HG03045 (cell line): ENCODE results near the gene XRCC2.
"Not testable (repeated sequence)": the region's sequence is repeated elsewhere in the genome, so short reads cannot be mapped to it uniquely, and the experiment has no call there.

Experiments
- ATAC-seq: cut with Tn5 transposase; IDR thresholded peaks from one replicate; pipeline ENCODE4 v1.9.1; 2021; ENCODE audit warnings: mild to moderate bottlenecking, moderate library complexity; ENCODE audit not compliant: unreplicated experiment

Gene XRCC2

GRCh38 chr7:152664636-152665035, 11.3 kb downstream of the XRCC2 start:
- no peak for ATAC-seq

- no peak for ATAC-seq
Observed at GRCh38 chr7:152663931-152664330, 12.0 kb downstream of the XRCC2 start.

- no peak for ATAC-seq
Observed at GRCh38 chr7:152663148-152663740, 12.7 kb downstream of the XRCC2 start.

- no peak for ATAC-seq
Observed at GRCh38 chr7:152661479-152661878, 14.5 kb downstream of the XRCC2 start.

DNA sequence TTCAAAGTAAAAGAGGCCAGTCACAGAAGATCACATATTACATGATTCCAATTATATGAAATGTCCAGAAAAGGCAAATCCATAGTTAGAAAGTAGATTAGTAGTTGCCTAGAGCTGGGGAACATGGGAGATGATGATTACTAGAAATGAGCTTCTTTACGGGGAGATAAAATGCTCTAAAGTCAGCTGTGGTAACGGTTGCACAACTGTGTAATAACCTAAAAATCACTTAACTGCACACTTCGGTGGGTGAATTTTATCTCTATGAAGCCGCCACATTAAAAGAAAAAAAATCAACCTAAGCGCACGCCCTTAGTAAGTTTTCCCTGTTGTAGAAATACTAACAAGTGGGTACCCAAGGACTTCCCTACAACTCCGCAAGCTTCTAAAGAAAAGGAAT, 15.9 kb downstream of the XRCC2 start:
- ATAC-seq: no peak

DNA sequence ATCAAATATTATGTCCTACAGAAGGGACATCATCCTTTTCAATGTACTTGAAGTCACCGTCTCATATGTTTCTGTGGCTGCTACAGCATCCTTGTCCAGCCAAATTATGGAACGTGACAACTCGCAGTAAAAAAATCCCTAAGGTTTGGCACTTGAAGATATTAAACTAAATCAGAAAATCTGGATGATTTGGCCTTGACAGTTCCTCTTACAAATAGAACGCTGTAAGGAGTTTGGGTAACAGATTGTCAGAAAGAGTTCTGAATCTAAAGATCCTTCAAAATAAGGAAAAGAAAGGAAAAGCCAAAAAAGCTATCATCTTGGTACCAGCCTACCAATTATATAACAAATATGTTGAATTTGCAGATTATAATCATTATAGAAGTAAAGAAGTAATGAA, 21.0 kb downstream of the XRCC2 start:
- ATAC-seq: no peak

GRCh38 chr7:152649220-152649619, 26.7 kb downstream of the XRCC2 start:
- ATAC-seq: no peak

DNA sequence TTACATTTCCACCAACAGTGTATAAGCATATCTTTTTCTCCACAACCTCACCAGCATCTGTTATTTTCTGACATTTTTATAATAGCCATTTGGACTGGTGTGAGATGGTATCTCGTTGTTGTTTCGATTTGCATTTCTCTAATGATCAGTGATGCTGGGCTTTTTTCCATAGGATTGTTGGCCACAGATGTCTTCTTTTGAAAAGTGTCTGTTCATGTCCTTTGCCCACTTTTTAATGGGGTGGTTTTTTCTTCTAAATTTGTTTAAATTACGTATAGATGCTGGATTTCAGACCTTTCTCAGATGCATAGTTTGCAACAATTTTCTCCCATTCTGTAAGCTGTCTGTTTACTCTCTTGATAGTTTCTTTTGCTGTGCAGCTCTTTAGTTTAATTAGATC, 28.9 kb downstream of the XRCC2 start:
- no peak for ATAC-seq

- ATAC-seq: not testable (repeated sequence)
Observed at GRCh38 chr7:152646579-152646978, 29.4 kb downstream of the XRCC2 start.

DNA sequence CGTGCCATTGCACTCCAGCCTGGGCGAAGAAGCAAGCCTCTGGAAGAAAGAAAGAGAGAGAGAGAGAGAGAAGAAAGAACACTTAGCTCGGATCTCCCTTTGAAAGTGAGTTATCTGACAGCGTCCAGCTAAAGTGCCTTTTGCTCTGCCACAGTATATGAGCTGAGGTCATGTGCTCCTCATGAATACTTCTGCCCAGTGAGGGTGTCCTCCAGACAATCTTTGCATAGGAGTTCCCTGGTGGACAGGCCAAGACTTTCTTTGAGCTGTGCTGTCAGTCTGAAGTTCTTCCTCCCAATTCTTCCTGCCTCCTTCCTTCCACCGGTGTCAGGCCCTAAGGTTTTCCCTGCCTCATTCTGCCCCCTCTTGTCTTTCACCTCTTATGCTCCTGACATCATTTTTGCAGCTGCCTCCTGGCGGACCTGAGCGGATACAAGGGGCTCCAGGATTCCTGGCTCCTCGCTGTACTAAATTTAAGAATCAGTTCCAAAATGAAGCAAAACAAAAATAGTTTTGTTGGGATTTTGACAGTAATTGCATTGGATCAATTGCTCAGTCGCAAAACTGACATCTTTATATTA, 31.9 kb downstream of the XRCC2 start:
- ATAC-seq: no peak

DNA sequence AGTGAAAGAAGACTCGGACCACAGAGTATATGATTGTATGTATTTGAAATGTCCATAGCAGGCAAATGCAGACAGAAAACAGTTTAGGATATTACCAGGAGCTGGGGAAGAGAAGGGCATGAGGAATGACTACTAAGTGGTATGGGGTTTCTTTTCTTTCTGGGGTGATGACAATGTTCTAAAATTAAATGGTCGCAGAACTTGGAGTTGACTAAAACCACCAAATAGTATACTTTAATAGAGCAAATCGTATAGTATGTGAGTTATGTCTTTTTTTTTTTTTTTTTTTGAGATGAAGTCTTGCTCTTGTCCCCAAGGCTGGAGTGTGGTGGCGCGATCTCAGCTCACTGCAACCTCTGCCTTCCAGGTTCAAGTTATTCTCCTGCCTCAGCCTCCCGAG, 34.6 kb downstream of the XRCC2 start:
- ATAC-seq: no peak

DNA sequence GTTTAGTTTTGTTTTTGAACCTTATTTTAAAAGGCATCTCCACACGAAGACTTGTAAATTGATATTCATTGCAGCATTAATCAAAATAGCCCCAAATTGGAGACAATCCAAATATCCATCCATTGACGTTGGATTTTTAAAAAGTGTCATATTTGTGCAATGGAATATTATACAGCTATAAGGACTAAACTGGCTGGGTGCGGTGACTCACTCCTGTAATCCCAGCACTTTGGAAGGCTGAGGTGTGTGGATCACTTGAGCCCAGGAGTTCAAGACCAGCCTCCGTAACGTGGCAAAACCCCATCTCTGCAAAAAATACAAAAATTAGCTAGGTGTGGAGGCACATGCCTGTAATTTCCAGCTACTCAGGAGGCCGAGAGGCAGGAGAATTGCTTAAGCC, 35.1 kb downstream of the XRCC2 start:
- ATAC-seq: no peak

DNA sequence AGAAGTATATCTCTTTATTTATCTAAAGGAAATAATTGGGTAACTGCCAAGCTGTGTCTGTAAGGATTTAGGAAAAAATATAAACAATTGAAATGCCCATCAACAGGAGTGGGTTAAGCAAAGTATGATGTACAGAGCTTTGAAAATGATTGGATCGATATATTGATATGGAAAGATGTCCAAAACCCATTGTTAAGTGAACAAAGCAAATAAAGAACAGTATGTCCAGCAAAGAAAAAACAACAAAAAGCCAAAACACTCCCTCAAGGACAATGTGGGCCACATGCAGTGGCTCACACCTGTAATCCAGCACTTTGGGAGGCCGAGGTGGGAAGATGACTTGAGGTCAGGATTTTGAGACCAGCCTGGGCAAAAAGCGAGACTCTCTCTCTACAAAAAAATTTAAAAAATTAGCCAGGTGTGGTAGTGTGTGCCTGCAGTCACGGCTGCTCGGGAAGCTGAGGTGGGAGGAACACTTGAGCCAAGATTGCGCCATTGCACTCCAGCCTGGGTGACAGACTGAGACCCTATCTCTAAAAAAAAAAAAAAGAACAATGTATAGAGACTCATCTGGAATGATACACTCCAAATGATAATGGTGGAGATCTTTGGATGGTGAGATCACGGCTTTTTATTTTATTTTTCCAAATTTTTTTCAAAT, 37.9 kb downstream of the XRCC2 start:
- ATAC-seq: no peak

DNA sequence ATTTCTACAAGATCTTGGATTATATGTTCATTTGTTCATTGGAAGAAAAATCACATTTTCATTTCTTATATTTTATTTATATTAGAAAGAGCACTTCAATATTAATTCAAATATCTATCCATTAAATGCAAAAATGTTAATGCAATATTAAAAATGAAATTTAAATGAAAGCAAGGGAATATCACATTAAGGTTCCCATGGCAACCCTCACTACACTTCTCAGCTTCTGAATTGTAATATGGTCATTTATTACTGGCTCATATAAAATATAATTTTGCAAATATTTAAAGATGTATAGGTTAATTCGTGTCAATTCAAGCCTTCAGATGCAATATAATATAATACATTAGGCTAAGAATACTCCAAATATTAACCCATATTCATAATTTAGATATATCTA, 38.8 kb downstream of the XRCC2 start:
- ATAC-seq: no peak

GRCh38 chr7:152636441-152636840, 39.5 kb downstream of the XRCC2 start:
- no peak for ATAC-seq

- ATAC-seq: no peak
Observed at GRCh38 chr7:152633504-152633903, 42.4 kb downstream of the XRCC2 start.

DNA sequence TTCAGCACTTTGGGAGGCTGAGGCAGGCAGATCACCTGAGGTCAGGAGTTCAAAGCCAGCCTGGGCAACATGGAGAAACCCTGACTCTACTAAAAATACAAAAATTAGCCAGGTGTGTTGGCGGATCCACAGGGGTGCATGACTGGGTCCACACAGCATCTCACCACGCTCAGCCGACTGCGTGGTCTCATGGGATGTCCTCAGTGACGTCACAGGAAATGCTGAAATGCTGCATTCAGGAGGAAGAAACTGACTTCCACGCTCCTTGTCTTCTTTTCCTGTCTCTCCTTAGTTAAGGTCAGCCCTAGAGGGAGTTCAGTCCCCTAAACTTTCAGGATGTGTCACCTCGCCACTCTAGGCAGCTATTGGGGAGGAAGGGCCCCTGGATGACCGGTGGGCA, 42.9 kb downstream of the XRCC2 start:
- no peak for ATAC-seq

GRCh38 chr7:152628772-152629171, 47.2 kb downstream of the XRCC2 start:
- ATAC-seq: not testable (repeated sequence)

GRCh38 chr7:152624228-152624627, 51.7 kb downstream of the XRCC2 start:
- no peak for ATAC-seq

- no peak for ATAC-seq
Observed at GRCh38 chr7:152621426-152621825, 54.5 kb downstream of the XRCC2 start.

DNA sequence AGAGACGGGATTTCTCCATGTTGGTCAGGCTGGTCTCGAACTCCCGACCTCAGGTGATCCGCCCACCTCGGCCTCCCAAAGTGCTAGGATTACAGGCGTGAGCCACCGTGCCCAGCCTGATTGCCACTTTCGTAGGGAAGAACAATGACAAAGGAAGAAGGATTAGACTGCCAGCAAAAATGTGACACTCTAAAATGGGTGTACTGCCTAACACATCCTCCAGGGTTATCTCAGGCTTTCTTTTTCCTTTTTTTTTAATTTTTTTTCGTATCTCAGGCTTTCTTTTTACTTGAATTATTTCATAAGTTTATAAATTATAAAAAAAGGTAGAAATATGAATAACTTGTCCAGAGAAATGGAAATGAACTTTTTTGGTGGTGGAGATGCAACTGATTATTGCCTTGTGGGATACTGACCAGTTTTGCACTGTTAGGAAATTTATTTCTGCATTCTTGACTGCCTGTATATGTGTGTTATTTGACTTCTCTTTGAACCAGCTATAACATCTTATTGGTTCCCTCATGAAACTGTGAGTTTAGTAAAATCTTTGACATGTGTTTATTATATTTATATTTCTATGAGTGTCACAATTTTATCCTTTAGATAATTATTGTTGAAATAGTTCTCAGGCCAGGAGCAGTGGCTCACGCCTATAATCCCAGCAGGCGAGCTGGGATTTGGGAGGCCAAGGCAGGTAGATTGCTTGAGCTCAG, 56.8 kb downstream of the XRCC2 start:
- ATAC-seq: no peak

GRCh38 chr7:152618427-152618826, 57.5 kb downstream of the XRCC2 start:
- ATAC-seq: no peak
